Skin epidermis (tissue), 12 donors: ENCODE data around the gene CXXC5.
A peak's percentile ranks its signal among the peaks of the same experiment; 100 is the strongest.

ENCODE experiments used
- H3K27ac ChIP-seq, 21 experiments: fragments of 200-600 bp; sonication (generic) in 11 of 21; one replicate each; pipeline ENCODE4 v1.5.0; 2020; ENCODE audit warnings: mild to moderate bottlenecking in 3 of 21, inconsistent platforms in 2 of 21, moderate library complexity in 2 of 21
- H3K4me3 ChIP-seq, 7 experiments: fragments of 200-600 bp; sonication (generic) in 2 of 7; one replicate each; pipeline ENCODE4 v1.5.0; 2020; ENCODE audit warnings: inconsistent platforms in 2 of 7, mild to moderate bottlenecking in 2 of 7, moderate library complexity in 1 of 7

CXXC5 gene

GRCh38 chr5:139675825-139676224, 27.7 kb downstream of the CXXC5 start:
- Histone ChIP-seq H3K27ac (peak overlapping the region in 3 of 21 experiments; percentile 21 to 63 (median 37)), H3K4me3 (no peak overlapping the region)

GRCh38 chr5:139676406-139676805, 28.3 kb downstream of the CXXC5 start:
- no peak overlapping the region for H3K4me3 ChIP-seq
- peak overlapping the region in 7 of 21 experiments; percentile 20 to 71 (median 51) for H3K27ac ChIP-seq

GRCh38 chr5:139676951-139677735, 29.0 kb downstream of the CXXC5 start:
- peak overlapping the region in 8 of 21 experiments; percentile 13 to 71 (median 44) for H3K27ac ChIP-seq
- no peak overlapping the region for H3K4me3 ChIP-seq

GRCh38 chr5:139677736-139678613, 29.8 kb downstream of the CXXC5 start:
- Histone ChIP-seq H3K4me3 (no peak overlapping the region), H3K27ac (peak overlapping the region in 10 of 21 experiments; percentile 7 to 71 (median 34))

- Histone ChIP-seq H3K27ac (peak overlapping the region in 8 of 21 experiments; percentile 7 to 69 (median 36)), H3K4me3 (no peak overlapping the region)
Measured at GRCh38 chr5:139678751-139679750, 30.9 kb downstream of the CXXC5 start.

GRCh38 chr5:139680368-139681111, 32.4 kb downstream of the CXXC5 start:
- Histone ChIP-seq H3K4me3 (no peak overlapping the region), H3K27ac (no peak overlapping the region)

- Histone ChIP-seq H3K4me3 (no peak overlapping the region), H3K27ac (no peak overlapping the region)
Measured at GRCh38 chr5:139681112-139681458, 32.9 kb downstream of the CXXC5 start.

- no peak overlapping the region for H3K4me3 ChIP-seq
- H3K27ac ChIP-seq, result no peak overlapping the region
Measured at GRCh38 chr5:139681466-139681865, 33.3 kb downstream of the CXXC5 start.

- Histone ChIP-seq H3K4me3 (no peak overlapping the region), H3K27ac (no peak overlapping the region)
Measured at GRCh38 chr5:139682016-139682975, 34.1 kb downstream of the CXXC5 start.

GRCh38 chr5:139683295-139684271, 35.4 kb downstream of the CXXC5 start:
- Histone ChIP-seq H3K4me3 (no peak overlapping the region), H3K27ac (peak overlapping the region in 2 of 21 experiments; percentile 7 to 48)

GRCh38 chr5:139684350-139684880, 36.3 kb downstream of the CXXC5 start:
- Histone ChIP-seq H3K4me3 (no peak overlapping the region), H3K27ac (peak overlapping the region in 4 of 21 experiments; percentile 18 to 48 (median 40))

GRCh38 chr5:139684881-139685749, 37.0 kb downstream of the CXXC5 start:
- Histone ChIP-seq H3K4me3 (no peak overlapping the region), H3K27ac (peak overlapping the region in 4 of 21 experiments; percentile 18 to 48 (median 40))

GRCh38 chr5:139685886-139686285, 37.7 kb downstream of the CXXC5 start:
- H3K27ac ChIP-seq, result no peak overlapping the region
- no peak overlapping the region for H3K4me3 ChIP-seq

GRCh38 chr5:139686356-139686705, 38.2 kb downstream of the CXXC5 start:
- Histone ChIP-seq H3K27ac (no peak overlapping the region), H3K4me3 (no peak overlapping the region)

- Histone ChIP-seq H3K4me3 (no peak overlapping the region), H3K27ac (peak overlapping the region in 2 of 21 experiments; percentile 23 to 25)
Measured at GRCh38 chr5:139686706-139687441, 38.7 kb downstream of the CXXC5 start.
